ENCODE results near the gene RFFL. TPM values are rescaled to one million over a fixed set of nuclear protein-coding genes. Genes with fewer than 3 reads are reported as not detected.

RFFL gene
- total RNA-seq, 4 donors from 2014 or later = 16.7 to 43.8 (median 30.8) TPM

DNA sequence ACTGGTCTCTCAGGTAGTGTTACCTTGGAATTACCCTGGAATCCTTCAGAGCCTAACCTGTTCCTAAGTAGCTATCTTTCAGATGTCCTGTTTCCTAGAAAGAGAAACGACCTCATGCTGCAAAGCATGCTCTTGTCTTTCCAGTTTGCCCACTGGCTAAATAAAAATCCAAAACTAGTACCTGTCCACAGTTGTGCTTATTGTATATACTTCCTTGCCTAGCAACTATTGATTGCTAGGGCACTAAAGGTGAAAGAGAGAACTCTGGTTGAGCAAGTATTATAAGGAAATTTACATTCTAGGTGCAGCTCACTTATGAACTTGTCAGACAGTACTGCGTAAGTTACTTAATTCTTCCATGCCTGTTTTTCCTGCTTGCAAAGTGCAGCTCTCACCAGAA lies 44.7 kb downstream of the RFFL start:
- Histone ChIP-seq H3K27me3 (no peaks in the 10 kb centered on the region), H3K36me3 (peaks cover 2 to 67% of the 10 kb centered on the region in 2 donors), H3K4me1 (peaks cover 0 to 27% (median 11%) of the 10 kb centered on the region in 3 donors), H3K4me3 (no peak overlapping the region), H3K27ac (no peak overlapping the region), H3K9me3 (no peaks in the 10 kb centered on the region)
- WGBS, 2 donors (ENCODE audit: low coverage in 1 of 2) = 79 to 100% methylated on average over 1 to 2 of the region's 2 CpGs
- no peak for ATAC-seq
- no peak for TF ChIP-seq POLR2AphosphoS5 (IDR thresholded peaks at IDR 0.05)
- no peak for TF ChIP-seq POLR2A (IDR thresholded peaks at IDR 0.05)
- no peak for TF ChIP-seq EP300 (IDR thresholded peaks at IDR 0.05)
- TF ChIP-seq, protein P1, sequence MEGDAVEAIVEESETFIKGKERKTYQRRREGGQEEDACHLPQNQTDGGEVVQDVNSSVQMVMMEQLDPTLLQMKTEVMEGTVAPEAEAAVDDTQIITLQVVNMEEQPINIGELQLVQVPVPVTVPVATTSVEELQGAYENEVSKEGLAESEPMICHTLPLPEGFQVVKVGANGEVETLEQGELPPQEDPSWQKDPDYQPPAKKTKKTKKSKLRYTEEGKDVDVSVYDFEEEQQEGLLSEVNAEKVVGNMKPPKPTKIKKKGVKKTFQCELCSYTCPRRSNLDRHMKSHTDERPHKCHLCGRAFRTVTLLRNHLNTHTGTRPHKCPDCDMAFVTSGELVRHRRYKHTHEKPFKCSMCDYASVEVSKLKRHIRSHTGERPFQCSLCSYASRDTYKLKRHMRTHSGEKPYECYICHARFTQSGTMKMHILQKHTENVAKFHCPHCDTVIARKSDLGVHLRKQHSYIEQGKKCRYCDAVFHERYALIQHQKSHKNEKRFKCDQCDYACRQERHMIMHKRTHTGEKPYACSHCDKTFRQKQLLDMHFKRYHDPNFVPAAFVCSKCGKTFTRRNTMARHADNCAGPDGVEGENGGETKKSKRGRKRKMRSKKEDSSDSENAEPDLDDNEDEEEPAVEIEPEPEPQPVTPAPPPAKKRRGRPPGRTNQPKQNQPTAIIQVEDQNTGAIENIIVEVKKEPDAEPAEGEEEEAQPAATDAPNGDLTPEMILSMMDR (IDR thresholded peaks at IDR 0.05) = no peak

DNA sequence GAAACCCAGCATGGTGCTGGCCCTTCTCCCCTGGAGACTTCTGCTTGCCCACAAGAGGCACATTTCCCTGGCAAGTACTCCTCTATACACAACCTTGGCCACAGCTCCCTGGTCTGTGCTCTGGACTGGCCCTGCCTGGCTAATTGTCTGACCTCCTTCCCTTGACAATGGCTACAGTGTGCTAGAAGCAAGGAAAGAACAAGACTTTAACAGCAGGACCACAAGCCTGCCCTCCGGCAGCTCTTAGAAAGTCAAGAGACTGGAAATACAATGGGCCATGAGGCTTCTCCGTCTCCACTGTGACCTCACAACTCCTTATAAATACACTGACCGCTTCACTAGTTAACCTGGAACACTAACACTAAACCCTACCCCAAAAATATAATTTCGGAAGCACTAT lies 46.5 kb downstream of the RFFL start:
- Histone ChIP-seq H3K36me3 (peaks cover 2 to 77% of the 10 kb centered on the region in 2 donors), H3K9me3 (no peaks in the 10 kb centered on the region), H3K27ac (no peak overlapping the region), H3K4me3 (no peak overlapping the region), H3K4me1 (peaks cover 0 to 10% (median 2%) of the 10 kb centered on the region in 3 donors), H3K27me3 (no peaks in the 10 kb centered on the region)
- TF ChIP-seq POLR2AphosphoS5 (IDR thresholded peaks at IDR 0.05) = no peak
- no peak for TF ChIP-seq EP300 (IDR thresholded peaks at IDR 0.05)
- no peak for TF ChIP-seq POLR2A (IDR thresholded peaks at IDR 0.05)
- TF ChIP-seq, protein P1 (IDR thresholded peaks at IDR 0.05) = no peak
- ATAC-seq = no peak
- 98 to 100% methylated on average over 4 of the region's 4 CpGs for WGBS, 2 donors (ENCODE audit: low coverage in 1 of 2)

DNA sequence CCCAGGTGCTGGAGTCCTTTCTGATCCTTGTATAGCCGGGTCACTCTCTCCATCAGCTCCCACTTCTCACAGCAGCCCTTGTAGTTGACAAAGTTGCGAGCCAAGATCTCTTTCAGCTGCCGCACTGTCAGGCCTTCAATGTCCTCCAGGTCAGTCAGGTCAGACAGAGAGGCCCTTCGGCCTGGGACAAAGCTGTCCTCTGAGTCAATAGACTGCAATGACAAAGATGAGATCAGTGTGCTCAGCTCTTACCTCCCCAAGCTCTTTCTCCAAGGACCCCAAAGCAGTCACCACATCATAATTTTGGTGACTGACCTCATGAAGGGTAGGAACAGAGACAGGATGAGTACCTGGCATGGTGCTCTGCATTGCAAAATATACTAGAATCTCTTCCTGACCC lies 47.1 kb downstream of the RFFL start:
- H3K9me3 ChIP-seq = no peaks in the 10 kb centered on the region
- 80% methylated on average over 1 of the region's 4 CpGs; no CpG with 5 or more reads in 1 of the 2 donors for WGBS, 2 donors (ENCODE audit: low coverage in 1 of 2)
- TF ChIP-seq EP300 (IDR thresholded peaks at IDR 0.05) = no peak
- H3K27me3 ChIP-seq = no peaks in the 10 kb centered on the region
- ATAC-seq = no peak
- H3K4me3 ChIP-seq = no peak overlapping the region
- peaks cover 0 to 4% (median 0%) of the 10 kb centered on the region in 3 donors for H3K4me1 ChIP-seq
- peaks cover 2 to 83% of the 10 kb centered on the region in 2 donors for H3K36me3 ChIP-seq
- H3K27ac ChIP-seq = no peak overlapping the region

DNA sequence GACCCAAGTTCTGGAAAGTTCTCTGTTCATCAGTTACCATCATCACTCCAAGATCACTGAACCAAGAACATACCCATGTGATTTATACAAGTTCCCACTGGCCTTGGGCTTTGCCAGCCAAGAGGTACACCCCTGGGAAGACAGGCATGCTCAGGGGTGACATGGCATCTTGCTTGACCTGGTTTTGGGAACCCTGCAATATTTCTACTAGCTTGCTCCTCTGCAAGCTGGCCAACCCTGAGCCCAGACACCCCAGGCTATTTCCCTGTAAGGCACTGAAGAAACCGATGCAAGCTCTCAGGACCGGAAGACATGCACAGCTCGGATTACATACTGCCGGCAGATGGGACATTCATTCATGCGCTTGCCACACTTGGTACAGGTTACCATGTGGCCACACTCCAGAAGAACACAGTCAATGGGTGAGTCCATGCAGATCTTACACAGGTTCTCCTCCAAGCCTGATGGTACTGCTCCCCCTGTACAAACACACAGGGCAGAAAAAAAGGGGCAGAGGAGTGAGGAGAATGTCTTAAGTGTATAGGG lies 51.8 kb downstream of the RFFL start:
- H3K36me3 ChIP-seq = peaks cover 2 to 86% of the 10 kb centered on the region in 2 donors
- no peaks in the 10 kb centered on the region for H3K9me3 ChIP-seq
- peak overlapping the region in 1 of 4 donors; percentile 14 for H3K27ac ChIP-seq
- no peak for ATAC-seq
- no peaks in the 10 kb centered on the region for H3K4me1 ChIP-seq
- no peak for TF ChIP-seq EP300 (IDR thresholded peaks at IDR 0.05)
- TF ChIP-seq POLR2A (IDR thresholded peaks at IDR 0.05) = no peak
- no peak for TF ChIP-seq POLR2AphosphoS5 (IDR thresholded peaks at IDR 0.05)
- TF ChIP-seq, protein P1 (IDR thresholded peaks at IDR 0.05) = no peak
- no peaks in the 10 kb centered on the region for H3K27me3 ChIP-seq
- H3K4me3 ChIP-seq = no peak overlapping the region
- 49% methylated on average over 3 of the region's 5 CpGs; no CpG with 5 or more reads in 1 of the 2 donors for WGBS, 2 donors (ENCODE audit: low coverage in 1 of 2)

DNA sequence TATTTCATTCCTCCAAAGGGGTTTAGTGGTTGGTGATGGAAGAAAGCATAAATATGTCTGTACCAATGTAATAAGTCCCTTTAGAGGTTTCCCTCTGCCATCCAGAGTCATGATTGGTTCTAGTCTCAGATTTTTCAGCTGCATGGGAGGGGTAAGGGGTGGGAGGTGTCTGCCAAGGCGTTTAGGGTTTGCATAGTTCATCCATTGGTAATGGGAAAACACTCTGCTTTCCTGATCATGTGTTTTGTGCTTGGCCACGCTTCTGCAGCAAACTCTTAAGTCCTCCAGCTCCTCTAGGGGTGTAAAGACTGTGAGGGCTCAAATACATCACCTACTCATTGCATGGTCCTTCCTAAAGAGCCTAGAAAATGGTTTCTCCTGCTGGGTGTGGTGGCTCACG lies 53.4 kb downstream of the RFFL start:
- ATAC-seq = no peak
- Histone ChIP-seq H3K36me3 (peaks cover 0 to 86% of the 10 kb centered on the region in 2 donors), H3K27ac (no peak overlapping the region), H3K4me3 (no peak overlapping the region), H3K4me1 (no peaks in the 10 kb centered on the region), H3K27me3 (no peaks in the 10 kb centered on the region), H3K9me3 (no peaks in the 10 kb centered on the region)
- TF ChIP-seq POLR2A (IDR thresholded peaks at IDR 0.05) (no peak), POLR2AphosphoS5 (IDR thresholded peaks at IDR 0.05) (no peak), EP300 (IDR thresholded peaks at IDR 0.05) (no peak)
- TF ChIP-seq, protein P1 (IDR thresholded peaks at IDR 0.05) = no peak
- 55 to 75% methylated on average over 2 of the region's 3 CpGs for WGBS, 2 donors (ENCODE audit: low coverage in 1 of 2)
